ENCODE data around the gene MN1.

MN1 gene

GRCh38 chr22:27768027-27768653, 33.4 kb downstream of the MN1 start:
- TF ChIP-seq MYC (IDR thresholded peaks at IDR 0.05; ENCODE audit: low read depth, low read length) (no peak), POLR2A (IDR thresholded peaks at IDR 0.05; ENCODE audit: extremely low read depth, insufficient read length) (no peak), MAX (IDR thresholded peaks at IDR 0.05; ENCODE audit: low read depth, low read length) (no peak)
- TF ChIP-seq, protein P1, sequence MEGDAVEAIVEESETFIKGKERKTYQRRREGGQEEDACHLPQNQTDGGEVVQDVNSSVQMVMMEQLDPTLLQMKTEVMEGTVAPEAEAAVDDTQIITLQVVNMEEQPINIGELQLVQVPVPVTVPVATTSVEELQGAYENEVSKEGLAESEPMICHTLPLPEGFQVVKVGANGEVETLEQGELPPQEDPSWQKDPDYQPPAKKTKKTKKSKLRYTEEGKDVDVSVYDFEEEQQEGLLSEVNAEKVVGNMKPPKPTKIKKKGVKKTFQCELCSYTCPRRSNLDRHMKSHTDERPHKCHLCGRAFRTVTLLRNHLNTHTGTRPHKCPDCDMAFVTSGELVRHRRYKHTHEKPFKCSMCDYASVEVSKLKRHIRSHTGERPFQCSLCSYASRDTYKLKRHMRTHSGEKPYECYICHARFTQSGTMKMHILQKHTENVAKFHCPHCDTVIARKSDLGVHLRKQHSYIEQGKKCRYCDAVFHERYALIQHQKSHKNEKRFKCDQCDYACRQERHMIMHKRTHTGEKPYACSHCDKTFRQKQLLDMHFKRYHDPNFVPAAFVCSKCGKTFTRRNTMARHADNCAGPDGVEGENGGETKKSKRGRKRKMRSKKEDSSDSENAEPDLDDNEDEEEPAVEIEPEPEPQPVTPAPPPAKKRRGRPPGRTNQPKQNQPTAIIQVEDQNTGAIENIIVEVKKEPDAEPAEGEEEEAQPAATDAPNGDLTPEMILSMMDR (IDR thresholded peaks at IDR 0.05; ENCODE audit: low read depth, low read length): no peak
- H3K4me3 ChIP-seq (ENCODE audit: low read depth, low read length): no peak overlapping the region
- DNase-seq (ENCODE audit: low read depth): no peak

- no peak overlapping the region for H3K4me3 ChIP-seq (ENCODE audit: low read depth, low read length)
- TF ChIP-seq MAX (IDR thresholded peaks at IDR 0.05; ENCODE audit: low read depth, low read length) (no peak), POLR2A (IDR thresholded peaks at IDR 0.05; ENCODE audit: extremely low read depth, insufficient read length) (no peak), MYC (IDR thresholded peaks at IDR 0.05; ENCODE audit: low read depth, low read length) (no peak)
- TF ChIP-seq, protein P1 (IDR thresholded peaks at IDR 0.05; ENCODE audit: low read depth, low read length): no peak
- DNase-seq (ENCODE audit: low read depth): no peak
Observed at GRCh38 chr22:27766679-27767078, 34.9 kb downstream of the MN1 start.

DNA sequence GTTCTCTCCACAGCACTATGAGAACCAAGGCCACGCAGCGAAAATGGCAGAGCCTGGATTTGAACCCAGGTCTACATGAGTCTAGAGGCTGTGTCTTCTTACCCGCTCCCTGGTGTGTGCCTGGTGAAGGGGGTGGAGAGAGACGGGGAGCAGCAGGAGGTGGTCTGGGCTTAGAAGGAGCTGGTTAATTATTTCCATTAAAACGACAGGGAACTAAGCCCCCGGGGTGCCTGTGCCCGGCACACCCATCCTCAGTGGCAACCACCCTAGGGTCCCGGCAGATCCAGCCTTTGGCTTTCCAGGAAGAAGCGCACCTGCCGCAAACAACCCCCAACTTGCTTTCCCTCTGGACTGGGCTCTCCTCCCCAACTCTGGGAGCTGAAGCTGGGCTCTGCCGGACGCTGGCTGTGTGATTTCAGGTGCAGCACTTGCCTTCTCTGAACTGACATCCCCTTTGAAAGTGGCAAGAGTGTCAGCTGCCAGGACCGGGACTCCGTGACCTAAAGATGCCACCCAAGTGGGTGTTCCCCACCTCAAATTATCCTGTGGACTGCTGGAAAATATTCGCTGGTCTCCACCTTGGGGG, 35.8 kb downstream of the MN1 start:
- no peak for DNase-seq (ENCODE audit: low read depth)
- no peak for TF ChIP-seq POLR2A (IDR thresholded peaks at IDR 0.05; ENCODE audit: extremely low read depth, insufficient read length)
- no peak for TF ChIP-seq MYC (IDR thresholded peaks at IDR 0.05; ENCODE audit: low read depth, low read length)
- TF ChIP-seq, protein P1 (IDR thresholded peaks at IDR 0.05; ENCODE audit: low read depth, low read length): no peak
- no peak for TF ChIP-seq MAX (IDR thresholded peaks at IDR 0.05; ENCODE audit: low read depth, low read length)
- no peak overlapping the region for H3K4me3 ChIP-seq (ENCODE audit: low read depth, low read length)

DNA sequence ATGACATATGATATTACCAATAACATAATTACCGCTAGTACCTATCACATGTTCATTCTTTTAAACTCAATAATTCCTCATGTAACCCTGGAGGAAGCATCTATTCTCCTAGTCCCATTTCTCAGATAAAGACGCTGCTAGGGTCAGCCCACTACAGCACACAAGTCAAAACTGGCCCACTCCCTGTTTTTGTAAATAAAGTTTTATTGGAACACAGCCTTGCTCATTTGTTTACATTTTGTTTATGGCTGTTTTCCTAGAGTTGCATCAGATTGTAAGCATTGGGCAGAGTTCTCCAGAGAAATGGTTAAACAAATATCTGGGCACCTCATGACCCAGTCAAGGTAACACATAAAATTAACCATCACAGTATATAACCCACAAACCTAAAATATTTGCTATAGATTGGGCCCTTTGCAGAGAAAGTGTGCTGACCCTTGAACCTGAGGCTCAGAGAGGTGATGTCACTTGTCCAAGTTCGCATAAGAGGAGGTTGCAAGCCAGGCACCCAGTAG, 36.8 kb downstream of the MN1 start:
- DNase-seq (ENCODE audit: low read depth): no peak
- no peak for TF ChIP-seq MAX (IDR thresholded peaks at IDR 0.05; ENCODE audit: low read depth, low read length)
- no peak for TF ChIP-seq MYC (IDR thresholded peaks at IDR 0.05; ENCODE audit: low read depth, low read length)
- TF ChIP-seq, protein P1 (IDR thresholded peaks at IDR 0.05; ENCODE audit: low read depth, low read length): no peak
- TF ChIP-seq POLR2A (IDR thresholded peaks at IDR 0.05; ENCODE audit: extremely low read depth, insufficient read length): no peak

GRCh38 chr22:27761665-27762064, 39.9 kb downstream of the MN1 start:
- no peak for TF ChIP-seq MAX (IDR thresholded peaks at IDR 0.05; ENCODE audit: low read depth, low read length)
- no peak for TF ChIP-seq POLR2A (IDR thresholded peaks at IDR 0.05; ENCODE audit: extremely low read depth, insufficient read length)
- TF ChIP-seq, protein P1 (IDR thresholded peaks at IDR 0.05; ENCODE audit: low read depth, low read length): no peak
- TF ChIP-seq MYC (IDR thresholded peaks at IDR 0.05; ENCODE audit: low read depth, low read length): no peak

More for the DNA sequence above, 36.8 kb downstream of the MN1 start:
- H3K4me3 ChIP-seq (ENCODE audit: low read depth, low read length): no peak overlapping the region

More at GRCh38 chr22:27761665-27762064, 39.9 kb downstream of the MN1 start:
- H3K4me3 ChIP-seq (ENCODE audit: low read depth, low read length): no peak overlapping the region
- DNase-seq (ENCODE audit: low read depth): no peak

All from NB4 (cell line).